K562 (cell line): Measurements from ENCODE around the gene CST7. TPM values are rescaled to one million over a fixed set of nuclear protein-coding genes. Genes with fewer than 3 reads are reported as not detected.
A peak's percentile ranks its signal among the peaks of the same experiment; 100 is the strongest.

ENCODE experiments used
- ATAC-seq: fragments of 200-7000 bp; cut with Tn5 transposase; 3 replicates; pipeline ENCODE4 v1.9.1; 2020; ENCODE audit warnings: moderate library complexity
- BruUV-seq: library from RNA; stranded (reverse); fragments of 400-500 nt; replicated peaks from 2 replicates; lab custom pipeline; 2021; lab: Mats Ljungman, UMichigan
- CTCF ChIA-PET: fragments of 300-600 bp; formaldehyde crosslinking; extraction: SDS; loops from one replicate; lab custom pipeline; 2021; ENCODE audit warnings: low intra/inter-chr PET ratio; lab: Yijun Ruan, JAX
- POLR2A ChIA-PET: fragments of 300-600, 350-650 bp; sonication (Branson Sonifier 250); formaldehyde crosslinking; extraction: SDS; loops from one replicate; lab custom pipeline; 2021; ENCODE audit warnings: antibody characterized with exemption, inconsistent platforms; lab: Yijun Ruan, JAX
- DNase-seq, 4 experiments: peaks; one replicate each; pipeline versions ENCODE4 v3.0.0 to v3.0.0-alpha.2; 2011 to 2018; ENCODE audit warnings: low spot score in 3 of 4, mixed read lengths in 3 of 4; ENCODE audit errors: extremely low read depth in 1 of 4
- FAIRE-seq: peaks from 2 replicates; lab custom pipeline; 2011; peaks lifted over from hg19 to GRCh38; lab: Jason Lieb, UNC
- H2AFZ ChIP-seq: 2 replicates; pipeline ENCODE4 v1.6.0; 2011; ENCODE audit warnings: low read depth, low read length, control low read depth, inconsistent platforms
- H3K27ac ChIP-seq: fragments of 200-600 bp; 3 replicates; pipeline ENCODE4 v1.8.0; 2011; ENCODE audit warnings: low read depth, mild to moderate bottlenecking, control low read depth, inconsistent platforms, low read length, moderate library complexity, mixed read lengths; ENCODE audit errors: extremely low read depth
- H3K27me3 ChIP-seq, 2 experiments: fragments of 300-600 bp in 1 of 2; 2 replicates in 1 of 2; 3 replicates in 1 of 2; pipeline versions ENCODE4 v1.6.0 to v1.8.0; 2011; ENCODE audit warnings: inconsistent platforms in 2 of 2, low read length in 2 of 2, mild to moderate bottlenecking in 1 of 2, mixed read lengths in 1 of 2, moderate library complexity in 1 of 2; ENCODE audit not compliant: control insufficient read depth in 2 of 2, insufficient read depth in 2 of 2
- H3K36me3 ChIP-seq: fragments of 300-600 bp; 3 replicates; pipeline ENCODE4 v1.8.0; 2011; ENCODE audit warnings: mild to moderate bottlenecking, low read length, inconsistent platforms; ENCODE audit not compliant: control insufficient read depth, insufficient read depth
- H3K4me1 ChIP-seq, 2 experiments: fragments of 200-600 bp in 1 of 2; replicated peaks in 1 of 2; 2 replicates in 1 of 2; 3 replicates in 1 of 2; pipeline versions ENCODE4 v1.5.1 to v1.8.0; 2011; ENCODE audit warnings: inconsistent platforms in 2 of 2, low read length in 2 of 2, mild to moderate bottlenecking in 1 of 2, mixed read lengths in 1 of 2, moderate library complexity in 1 of 2; ENCODE audit not compliant: control insufficient read depth in 2 of 2, insufficient read depth in 2 of 2
- H3K4me2 ChIP-seq: 2 replicates; pipeline ENCODE4 v1.6.1; 2011; ENCODE audit warnings: low read length, control low read depth, inconsistent platforms, mixed read lengths; ENCODE audit not compliant: insufficient read depth
- H3K4me3 ChIP-seq: fragments of 200-600 bp; sonication (generic), shearing (Covaris generic); 2 replicates; pipeline ENCODE4 v1.5.1; 2016; ENCODE audit warnings: control low read depth, inconsistent platforms
- H3K79me2 ChIP-seq: fragments of 200-600 bp; 3 replicates; pipeline ENCODE4 v1.8.0; 2011; ENCODE audit warnings: low read length, inconsistent platforms; ENCODE audit not compliant: control insufficient read depth, insufficient read depth
- H3K9ac ChIP-seq, 2 experiments: 2 replicates each; pipeline versions ENCODE4 v1.6.0 to v1.6.1; 2011; ENCODE audit warnings: low read depth in 2 of 2, low read length in 2 of 2, control low read depth in 1 of 2, inconsistent platforms in 1 of 2, mild to moderate bottlenecking in 1 of 2, mixed read lengths in 1 of 2; ENCODE audit not compliant: insufficient read depth in 1 of 2
- H3K9me1 ChIP-seq: one replicate; pipeline ENCODE4 v1.6.0; 2011; ENCODE audit warnings: inconsistent platforms, mild to moderate bottlenecking, low read length, moderate library complexity; ENCODE audit not compliant: control insufficient read depth, insufficient read depth
- H3K9me3 ChIP-seq: replicated peaks from 2 replicates; pipeline ENCODE4 v1.5.1; 2011; ENCODE audit warnings: low read depth, low read length, inconsistent platforms; ENCODE audit not compliant: control insufficient read depth, insufficient read depth
- H4K20me1 ChIP-seq: replicated peaks from 2 replicates; pipeline ENCODE4 v1.6.1; 2011; ENCODE audit warnings: low read length, inconsistent platforms, mixed read lengths; ENCODE audit not compliant: control insufficient read depth, insufficient read depth
- CBX2 ChIP-seq: fragments of 200-600 bp; sonication (generic); IDR thresholded peaks from one replicate; pipeline ENCODE4 v1.6.1; 2012; ENCODE audit warnings: mild to moderate bottlenecking, low read length, inconsistent platforms; ENCODE audit not compliant: insufficient read depth, poor library complexity, severe bottlenecking
- KHSRP ChIP-seq: fragments of 450-650 bp; IDR thresholded peaks from 2 replicates; pipeline ENCODE4 v1.6.1; 2017
- RAD21 ChIP-seq, 2 experiments: fragments of 250-450 bp in 1 of 2; fragments of 450-650 bp in 1 of 2; sonication (Bioruptor Pico) in 1 of 2; formaldehyde crosslinking in 1 of 2; IDR thresholded peaks in 1 of 2; conservative IDR thresholded peaks in 1 of 2; 2 replicates each; pipeline versions ENCODE4 v1.4.0 to v1.8.0; 2020 to 2022; ENCODE audit warnings: mild to moderate bottlenecking in 2 of 2, moderate library complexity in 1 of 2
- RFX1 ChIP-seq: fragments of 450-650 bp; IDR thresholded peaks from 2 replicates; pipeline ENCODE4 v1.6.1; 2016; ENCODE audit warnings: mild to moderate bottlenecking, moderate library complexity
- SRSF9 ChIP-seq: fragments of 200-400 bp; formaldehyde crosslinking; IDR thresholded peaks from 2 replicates; pipeline ENCODE4 v1.6.1; 2017; ENCODE audit warnings: low read depth, low read length, borderline replicate concordance
- TSC22D4 ChIP-seq: fragments of 450-650 bp; IDR thresholded peaks from 2 replicates; pipeline ENCODE4 v1.6.1; 2016; ENCODE audit warnings: missing genetic modification characterization, missing biosample characterization, control low read depth
- ZNF589 ChIP-seq: fragments of 200-800 bp; sonication (Bioruptor generic); IDR thresholded peaks from 2 replicates; pipeline ENCODE4 v1.6.1; 2016; ENCODE audit warnings: low read depth, missing genetic modification characterization, missing compliant biosample characterization
- WGBS: fragments of 100-300 bp; shearing (Covaris generic); methylation state at CpG from one replicate; pipeline ENCODE4 v1.1.6; 2016; ENCODE audit warnings: low coverage, mixed read lengths; ENCODE audit not compliant: insufficient coverage; ENCODE audit errors: missing lambda C conversion rate; 5-methylcytosine and 5-hydroxymethylcytosine counted together
- in situ Hi-C: fragments of 300-500 bp; cut with MboI; formaldehyde crosslinking; loops from 4 replicates; pipeline ENCODE4 v1.15.0; 2018; ENCODE audit warnings: inconsistent platforms, mixed read lengths
- intact Hi-C: fragments of 100-400 bp; cut with micrococcal nuclease; formaldehyde crosslinking; loops from 2 replicates; pipeline ENCODE4 v1.14.2; 2022
- polyA plus RNA-seq, 8 experiments: library from polyadenylated mRNA; depleted of rRNA in 4 of 8; stranded (reverse) in 5 of 8; unstranded in 3 of 8; fragments of >200 nt; fragmentation: Nextera tagmentation in 2 of 8; fragmentation: Illumina TruSeq in 1 of 8; extraction: Ambion mirVana in 2 of 8; extraction: Trizol in 1 of 8; gene quantifications; 2 replicates each; pipeline versions ENCODE4 v1.2.1 to v1.2.3, GENCODE V29; 2011 to 2014; ENCODE audit warnings: inconsistent platforms in 1 of 8, missing spikeins in 1 of 8
- total RNA-seq, 7 experiments: library from RNA; depleted of rRNA in 6 of 7; stranded (reverse); fragments of >200 nt in 6 of 7; fragmentation: Illumina TruSeq in 2 of 7; extraction: Trizol in 2 of 7; gene quantifications; 2 replicates each; pipeline versions ENCODE4 v1.2.1 to v1.2.3, GENCODE V29; 2011 to 2021; ENCODE audit warnings: low replicate concordance in 1 of 7
- TF ChIP-seq, protein P1 (sequence below), 3 experiments: IDR thresholded peaks in 2 of 3; conservative IDR thresholded peaks in 1 of 3; 2 replicates each; pipeline ENCODE4 v1.5.1; 2011 to 2012; ENCODE audit warnings: low read length in 3 of 3, mild to moderate bottlenecking in 3 of 3, control low read depth in 2 of 3, improper control_type of control experiment in 1 of 3, inconsistent platforms in 1 of 3, low read depth in 1 of 3, mixed read lengths in 1 of 3, moderate library complexity in 1 of 3; ENCODE audit not compliant: insufficient read depth in 2 of 3

Gene CST7
- total and polyA plus RNA-seq, 9 of the 15 experiments (the other 6 are each of a cell fraction or from before 2014, with no cell fraction given): not detected

DNA sequence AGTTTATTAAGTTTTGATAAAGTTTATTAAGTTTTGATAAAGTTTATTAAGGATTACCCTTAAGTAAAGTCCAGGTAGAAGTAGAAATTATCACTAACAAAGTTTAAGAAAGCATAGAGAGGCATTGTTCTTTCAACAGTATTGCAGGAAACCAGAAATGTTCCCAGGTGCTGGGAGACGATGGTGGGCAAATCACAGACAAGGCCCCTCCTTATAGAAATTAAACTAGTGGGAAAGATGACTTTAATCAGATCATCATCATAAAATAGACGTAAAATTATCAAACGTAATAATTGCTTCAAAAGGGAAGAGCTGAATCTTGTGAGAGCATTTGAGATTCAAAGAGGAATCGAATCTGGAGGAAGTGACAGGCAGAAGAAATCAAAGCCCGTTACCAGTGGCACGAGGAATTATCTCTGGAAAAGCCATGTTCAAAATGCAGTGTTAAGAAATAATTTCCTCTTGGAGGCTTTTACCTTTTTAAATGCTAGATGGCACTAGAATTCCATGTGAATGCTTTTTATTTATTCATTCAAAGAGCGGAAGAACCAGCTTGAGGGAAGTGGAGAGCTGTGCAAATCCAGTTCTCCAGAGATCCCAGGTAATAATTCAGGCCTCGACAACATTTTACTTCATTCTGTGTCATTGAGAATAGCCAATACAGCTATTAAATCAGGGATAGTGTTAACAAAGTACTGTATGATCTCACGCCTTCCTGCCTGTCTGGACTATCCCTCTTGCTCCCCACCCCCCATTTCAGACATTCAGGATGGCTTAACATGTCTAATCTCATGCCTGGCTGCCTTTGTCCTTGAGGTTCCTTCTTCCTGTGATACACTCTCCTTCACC lies 44.5 kb downstream of the CST7 start:
- H3K4me3 ChIP-seq: peak overlapping the region; percentile 86; the same call in 1 of the 2 replicates
- no peak for ATAC-seq
- no peaks in the 10 kb centered on the region for H3K9me1 ChIP-seq
- H3K36me3 ChIP-seq: peaks cover 5% of the 10 kb centered on the region; the same call in 1 of the 3 replicates
- H3K4me2 ChIP-seq: peak overlapping the region; percentile 91
- H3K9ac ChIP-seq: peak overlapping the region in 1 of 2 experiments; percentile 77; a peak in 2 of 4 replicates
- no TSS peak for BruUV-seq
- intact Hi-C loops (loop anchor here (1.0 to 10.0 kb wide), 4 partner anchors 72 to 401 kb away; partner anchors contain the start of gene ABHD12), in situ Hi-C loops (loop anchor here (5.0 kb wide), 1 partner anchor 69 kb away; no protein-coding TSS in a partner anchor)
- H3K27ac ChIP-seq: no peak overlapping the region
- H2AFZ ChIP-seq: peak overlapping the region; percentile 95
- WGBS: 67% methylated on average over 9 of the region's 9 CpGs
- H3K4me1 ChIP-seq: peaks cover 10 to 11% of the 10 kb centered on the region in 2 experiments; a peak in 4 of 5 replicates
- H3K79me2 ChIP-seq: peaks cover 18% of the 10 kb centered on the region
- peak in 1 of 2 experiments; percentile 21; a peak in 1 of 4 replicates for TF ChIP-seq RAD21 (CRISPR knock-in tag; conservative IDR thresholded peaks at IDR 0.05 in 1 of 2, IDR thresholded peaks at IDR 0.05 in 1 of 2)
- TF ChIP-seq ZNF589: 0 out of 2 replicates have a peak, but pooled peaks have one; percentile 14
- TF ChIP-seq, protein P1, sequence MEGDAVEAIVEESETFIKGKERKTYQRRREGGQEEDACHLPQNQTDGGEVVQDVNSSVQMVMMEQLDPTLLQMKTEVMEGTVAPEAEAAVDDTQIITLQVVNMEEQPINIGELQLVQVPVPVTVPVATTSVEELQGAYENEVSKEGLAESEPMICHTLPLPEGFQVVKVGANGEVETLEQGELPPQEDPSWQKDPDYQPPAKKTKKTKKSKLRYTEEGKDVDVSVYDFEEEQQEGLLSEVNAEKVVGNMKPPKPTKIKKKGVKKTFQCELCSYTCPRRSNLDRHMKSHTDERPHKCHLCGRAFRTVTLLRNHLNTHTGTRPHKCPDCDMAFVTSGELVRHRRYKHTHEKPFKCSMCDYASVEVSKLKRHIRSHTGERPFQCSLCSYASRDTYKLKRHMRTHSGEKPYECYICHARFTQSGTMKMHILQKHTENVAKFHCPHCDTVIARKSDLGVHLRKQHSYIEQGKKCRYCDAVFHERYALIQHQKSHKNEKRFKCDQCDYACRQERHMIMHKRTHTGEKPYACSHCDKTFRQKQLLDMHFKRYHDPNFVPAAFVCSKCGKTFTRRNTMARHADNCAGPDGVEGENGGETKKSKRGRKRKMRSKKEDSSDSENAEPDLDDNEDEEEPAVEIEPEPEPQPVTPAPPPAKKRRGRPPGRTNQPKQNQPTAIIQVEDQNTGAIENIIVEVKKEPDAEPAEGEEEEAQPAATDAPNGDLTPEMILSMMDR (IDR thresholded peaks at IDR 0.05 in 2 of 3, conservative IDR thresholded peaks at IDR 0.05 in 1 of 3; ENCODE audit: insufficient read depth in 2 of 3, low read depth in 1 of 3, low read length in 3 of 3): peak in 2 of 3 experiments; percentile 15 to 35; a peak in 2 of 6 replicates
- no peak for TF ChIP-seq RFX1
- no peak for TF ChIP-seq KHSRP
- no peak for TF ChIP-seq TSC22D4 (tag)
- no peak for TF ChIP-seq SRSF9
- TF ChIP-seq CBX2: no peak
- peaks cover 0 to 4% of the 10 kb centered on the region in 2 experiments; a peak in 3 of 5 replicates for H3K27me3 ChIP-seq
- peak in 1 of 4 experiments; percentile 6 for DNase-seq
- no peaks in the 10 kb centered on the region for H3K9me3 ChIP-seq
- ChIA-PET CTCF (interaction anchor here (0.6 to 3.8 kb wide), 3 partner anchors 71 to 580 kb away, joined by 3 to 34 read pairs (median 3); no protein-coding TSS in a partner anchor), POLR2A (interaction anchor here (0.6 kb wide), 1 partner anchor 1083 kb away, joined by 3 read pairs; no protein-coding TSS in a partner anchor)
- FAIRE-seq: peak; percentile 57
- peaks cover 4% of the 10 kb centered on the region; the same call in 1 of the 2 replicates for H4K20me1 ChIP-seq
